B cell (primary cell): ENCODE data around the gene IL20RA. TPM values are rescaled to one million over a fixed set of nuclear protein-coding genes. Genes with fewer than 3 reads are reported as not detected.

ENCODE experiments used
- ATAC-seq: fragments of 200-7000 bp; cut with Tn5 transposase; one replicate; pipeline ENCODE4 v1.10.0; 2021; ENCODE audit warnings: low read depth, mild to moderate bottlenecking, moderate number of reproducible peaks, moderate library complexity
- CTCF ChIA-PET: fragments of 350-600 bp; sonication (Branson Sonifier 250); formaldehyde crosslinking; loops from one replicate; lab custom pipeline; 2021; ENCODE audit warnings: antibody characterized with exemption, inconsistent platforms; lab: Charles Lee
- POLR2A ChIA-PET: fragments of 350-600 bp; sonication (Branson Sonifier 250); formaldehyde crosslinking; loops from one replicate; lab custom pipeline; 2021; ENCODE audit warnings: antibody characterized with exemption; lab: Charles Lee
- DNase-seq: peaks from one replicate; pipeline ENCODE4 v3.0.0; 2013
- H2AFZ ChIP-seq: 2 replicates; pipeline ENCODE4 v1.6.1; 2012; ENCODE audit warnings: mild to moderate bottlenecking, low read depth, low read length; ENCODE audit not compliant: insufficient read depth, poor library complexity, severe bottlenecking
- H3K27ac ChIP-seq, 2 donors: 1 replicate in 1 of 2; 2 replicates in 1 of 2; pipeline ENCODE4 v1.5.1; 2012 to 2013; ENCODE audit warnings: low read length in 2 of 2, mild to moderate bottlenecking in 2 of 2, moderate library complexity in 1 of 2
- H3K27me3 ChIP-seq, 4 experiments: fragments of 200-600 bp in 1 of 4; sonication (generic) in 1 of 4; replicated peaks in 1 of 4; 1 replicate in 2 of 4; 2 replicates in 2 of 4; pipeline versions ENCODE4 v1.6.1 to v1.7.0; 2013 to 2016; ENCODE audit warnings: low read length in 3 of 4, mild to moderate bottlenecking in 2 of 4, mixed read lengths in 1 of 4, moderate library complexity in 1 of 4; ENCODE audit not compliant: insufficient read depth in 4 of 4, control insufficient read depth in 3 of 4; ENCODE audit errors: control extremely low read depth in 1 of 4
- H3K36me3 ChIP-seq, 2 experiments: replicated peaks in 1 of 2; 1 replicate in 1 of 2; 2 replicates in 1 of 2; pipeline versions ENCODE4 v1.6.1 to v1.7.1; 2013; ENCODE audit warnings: low read length in 1 of 2; ENCODE audit not compliant: insufficient read depth in 2 of 2, control insufficient read depth in 1 of 2; ENCODE audit errors: control extremely low read depth in 1 of 2, extremely low read depth in 1 of 2
- H3K4me1 ChIP-seq, 2 donors: fragments of 200-600 bp in 1 of 2; sonication (generic) in 1 of 2; 1 replicate in 1 of 2; 2 replicates in 1 of 2; pipeline versions ENCODE4 v1.5.1 to v1.6.1; 2013 to 2017; ENCODE audit warnings: low read length in 2 of 2; ENCODE audit not compliant: control insufficient read depth in 2 of 2, insufficient read depth in 2 of 2
- H3K4me2 ChIP-seq: replicated peaks from 2 replicates; pipeline ENCODE3; 2012; ENCODE audit warnings: mild to moderate bottlenecking, low read depth, low read length; ENCODE audit not compliant: poor library complexity, severe bottlenecking
- H3K4me3 ChIP-seq, 5 experiments: fragments of 200-600 bp in 1 of 5; sonication (generic) in 1 of 5; 1 replicate in 3 of 5; 2 replicates in 2 of 5; pipeline versions ENCODE4 v1.5.1 to v1.7.0; 2011 to 2016; ENCODE audit warnings: low read length in 4 of 5, mild to moderate bottlenecking in 4 of 5, low read depth in 2 of 5, control low read depth in 1 of 5, moderate library complexity in 1 of 5; ENCODE audit not compliant: insufficient read depth in 1 of 5; ENCODE audit errors: control extremely low read depth in 1 of 5, extremely low read depth in 1 of 5
- H3K79me2 ChIP-seq: fragments of 200-600 bp; sonication (generic); one replicate; pipeline ENCODE4 v1.6.0; 2016; ENCODE audit warnings: low read length; ENCODE audit not compliant: control insufficient read depth, insufficient read depth
- H3K9ac ChIP-seq: fragments of 200-600 bp; sonication (generic); 2 replicates; pipeline ENCODE4 v1.6.1; 2017; ENCODE audit warnings: mild to moderate bottlenecking, low read length, moderate library complexity
- H3K9me3 ChIP-seq, 3 donors: one replicate each; pipeline versions ENCODE4 v1.6.1 to v1.7.1; 2013; ENCODE audit warnings: low read length in 2 of 3; ENCODE audit not compliant: control insufficient read depth in 2 of 3, insufficient read depth in 1 of 3; ENCODE audit errors: control extremely low read depth in 1 of 3
- H4K20me1 ChIP-seq: 2 replicates; pipeline ENCODE4 v1.6.0; 2012; ENCODE audit warnings: mild to moderate bottlenecking, low read length; ENCODE audit not compliant: insufficient read depth, control insufficient read depth, poor library complexity, severe bottlenecking
- H3K27ac Mint-ChIP-seq: one replicate; pipeline ENCODE4 v1.8.0; 2021; ENCODE audit warnings: mixed read lengths
- H3K27me3 Mint-ChIP-seq: one replicate; pipeline ENCODE4 v1.8.0; 2021; ENCODE audit warnings: mixed read lengths
- H3K4me1 Mint-ChIP-seq: one replicate; pipeline ENCODE4 v1.8.0; 2021; ENCODE audit warnings: mixed read lengths
- H3K4me3 Mint-ChIP-seq: one replicate; pipeline ENCODE4 v1.8.0; 2021; ENCODE audit warnings: mixed read lengths
- H3K9me3 Mint-ChIP-seq: one replicate; pipeline ENCODE4 v1.8.0; 2022; ENCODE audit warnings: mixed read lengths; ENCODE audit not compliant: insufficient read depth
- EZH2 ChIP-seq: IDR thresholded peaks from 2 replicates; pipeline ENCODE4 v1.6.1; 2012; ENCODE audit warnings: borderline replicate concordance, low read depth, mild to moderate bottlenecking, moderate library complexity, low read length; ENCODE audit not compliant: insufficient read depth, poor library complexity, severe bottlenecking
- WGBS: methylation state at CpG from one replicate; pipeline ENCODE4 v1.1.5; 2013; ENCODE audit warnings: missing lambda C conversion rate; ENCODE audit not compliant: insufficient coverage; 5-methylcytosine and 5-hydroxymethylcytosine counted together
- intact Hi-C: fragments of 100-400 bp; cut with micrococcal nuclease; formaldehyde crosslinking; loops from one replicate; pipeline ENCODE4 v1.10.0; 2022
- polyA minus RNA-seq: library from RNA; depleted of rRNA, polyadenylated mRNA; stranded (reverse); fragments of >200 nt; gene quantifications from 2 replicates; pipeline ENCODE4 v1.2.3, GENCODE V29; 2012
- polyA plus RNA-seq: library from polyadenylated mRNA; depleted of rRNA; stranded (reverse); fragments of >200 nt; gene quantifications from 2 replicates; pipeline ENCODE4 v1.2.3, GENCODE V29; 2012
- total RNA-seq, 2 donors: library from RNA; stranded (reverse); fragments of 120-200 nt in 1 of 2; gene quantifications; 1 replicate in 1 of 2; 2 replicates in 1 of 2; pipeline versions ENCODE4 v1.2.3 to v1.2.4, GENCODE V29; 2013 to 2022
- TF ChIP-seq, protein P1 (sequence below): fragments of 200-600 bp; IDR thresholded peaks from one replicate; pipeline ENCODE4 v1.8.0; 2022; ENCODE audit warnings: antibody characterized with exemption, mild to moderate bottlenecking

Gene IL20RA, protein sequence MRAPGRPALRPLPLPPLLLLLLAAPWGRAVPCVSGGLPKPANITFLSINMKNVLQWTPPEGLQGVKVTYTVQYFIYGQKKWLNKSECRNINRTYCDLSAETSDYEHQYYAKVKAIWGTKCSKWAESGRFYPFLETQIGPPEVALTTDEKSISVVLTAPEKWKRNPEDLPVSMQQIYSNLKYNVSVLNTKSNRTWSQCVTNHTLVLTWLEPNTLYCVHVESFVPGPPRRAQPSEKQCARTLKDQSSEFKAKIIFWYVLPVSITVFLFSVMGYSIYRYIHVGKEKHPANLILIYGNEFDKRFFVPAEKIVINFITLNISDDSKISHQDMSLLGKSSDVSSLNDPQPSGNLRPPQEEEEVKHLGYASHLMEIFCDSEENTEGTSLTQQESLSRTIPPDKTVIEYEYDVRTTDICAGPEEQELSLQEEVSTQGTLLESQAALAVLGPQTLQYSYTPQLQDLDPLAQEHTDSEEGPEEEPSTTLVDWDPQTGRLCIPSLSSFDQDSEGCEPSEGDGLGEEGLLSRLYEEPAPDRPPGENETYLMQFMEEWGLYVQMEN
- total RNA-seq, result not detected in 2 replicates
- total RNA-seq (2013), result 0.75 TPM
- polyA plus RNA-seq, result not detected in 2 replicates
- polyA minus RNA-seq, result not detected in 2 replicates

DNA sequence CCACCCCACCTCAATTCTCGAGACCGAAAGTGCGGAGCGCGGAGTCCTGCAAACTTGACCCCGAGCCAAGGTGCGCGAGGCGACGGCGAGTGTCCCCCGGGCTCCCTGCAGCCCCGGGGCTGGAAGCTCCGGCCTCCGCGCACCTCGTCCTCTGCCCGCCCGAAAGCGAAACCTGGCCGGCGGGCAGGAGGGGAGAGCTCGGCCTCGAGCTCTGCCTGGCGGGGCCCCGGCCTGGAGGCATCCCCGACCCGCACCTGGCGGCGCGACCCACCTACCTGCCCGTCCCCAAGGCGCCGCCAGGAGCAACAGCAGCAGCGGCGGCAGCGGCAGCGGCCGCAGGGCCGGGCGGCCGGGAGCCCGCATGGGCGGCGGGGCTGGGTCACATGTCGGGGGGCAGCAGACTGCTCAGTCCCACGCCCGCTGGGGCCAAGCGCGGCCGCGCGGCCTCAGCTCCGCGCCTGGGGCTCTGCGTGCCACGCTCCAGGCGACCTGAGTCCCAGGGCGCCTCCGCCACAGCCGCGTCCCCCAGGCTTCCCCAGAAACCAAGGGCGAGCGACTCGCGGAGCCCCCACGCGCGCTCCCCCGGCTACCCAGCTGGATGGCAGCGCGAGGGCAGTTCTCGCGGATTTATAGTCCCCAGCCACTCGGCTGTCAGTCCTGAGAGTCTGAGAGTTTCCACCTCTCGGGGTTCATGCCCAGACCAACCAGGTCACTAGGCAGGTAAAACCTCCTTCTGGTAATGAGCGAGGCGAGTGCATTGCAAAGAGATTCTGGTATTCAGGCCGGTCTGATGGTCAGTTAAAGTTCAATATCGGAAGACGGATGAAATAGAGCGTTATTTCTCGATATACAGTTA, at the start of gene IL20RA:
Gene IL20RA (minus strand): TSS at position 600 of the 856 bp plus-strand sequence. CDS start 237 bp downstream, at position 363.
- H3K27ac ChIP-seq, result no peak within 1 kb of the TSS
- H3K27me3 Mint-ChIP-seq, result peaks cover 69% of the 10 kb centered on the region
- TF ChIP-seq EZH2, result peak; percentile 54
- TF ChIP-seq, protein P1, sequence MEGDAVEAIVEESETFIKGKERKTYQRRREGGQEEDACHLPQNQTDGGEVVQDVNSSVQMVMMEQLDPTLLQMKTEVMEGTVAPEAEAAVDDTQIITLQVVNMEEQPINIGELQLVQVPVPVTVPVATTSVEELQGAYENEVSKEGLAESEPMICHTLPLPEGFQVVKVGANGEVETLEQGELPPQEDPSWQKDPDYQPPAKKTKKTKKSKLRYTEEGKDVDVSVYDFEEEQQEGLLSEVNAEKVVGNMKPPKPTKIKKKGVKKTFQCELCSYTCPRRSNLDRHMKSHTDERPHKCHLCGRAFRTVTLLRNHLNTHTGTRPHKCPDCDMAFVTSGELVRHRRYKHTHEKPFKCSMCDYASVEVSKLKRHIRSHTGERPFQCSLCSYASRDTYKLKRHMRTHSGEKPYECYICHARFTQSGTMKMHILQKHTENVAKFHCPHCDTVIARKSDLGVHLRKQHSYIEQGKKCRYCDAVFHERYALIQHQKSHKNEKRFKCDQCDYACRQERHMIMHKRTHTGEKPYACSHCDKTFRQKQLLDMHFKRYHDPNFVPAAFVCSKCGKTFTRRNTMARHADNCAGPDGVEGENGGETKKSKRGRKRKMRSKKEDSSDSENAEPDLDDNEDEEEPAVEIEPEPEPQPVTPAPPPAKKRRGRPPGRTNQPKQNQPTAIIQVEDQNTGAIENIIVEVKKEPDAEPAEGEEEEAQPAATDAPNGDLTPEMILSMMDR, result no peak
- peak within 1 kb of the TSS; percentile 73 for H2AFZ ChIP-seq
- H3K4me3 Mint-ChIP-seq, result peak within 1 kb of the TSS; percentile 83
- H3K27ac Mint-ChIP-seq, result no peak within 1 kb of the TSS
- no peaks in the 10 kb centered on the region for H3K79me2 ChIP-seq
- no peaks in the 10 kb centered on the region for H3K9me3 Mint-ChIP-seq
- CTCF ChIA-PET, result interaction anchor here (0.5 to 2.3 kb wide), 2 partner anchors 33 to 372 kb away, joined by 3 to 7 read pairs; no protein-coding TSS in a partner anchor
- DNase-seq (peak; percentile 54), ATAC-seq (peak; percentile 64)
- H3K27me3 ChIP-seq, result peaks cover 0 to 52% (median 30%) of the 10 kb centered on the region in 4 experiments
- H3K9ac ChIP-seq, result peak within 1 kb of the TSS; percentile 74
- H3K4me2 ChIP-seq, result peak within 1 kb of the TSS; percentile 91
- 15% methylated on average over 83 of the region's 83 CpGs for WGBS
- no peaks in the 10 kb centered on the region for H4K20me1 ChIP-seq
- H3K9me3 ChIP-seq, result peaks cover 0 to 5% (median 0%) of the 10 kb centered on the region in 3 donors
- peaks cover 8% of the 10 kb centered on the region for H3K4me1 Mint-ChIP-seq
- peak within 1 kb of the TSS; percentile 51 to 75 (median 57) for H3K4me3 ChIP-seq
- POLR2A ChIA-PET, result interaction anchor here (0.6 kb wide), 2 partner anchors 10 to 25 kb away, joined by 4 to 7 read pairs; no protein-coding TSS in a partner anchor
- H3K36me3 ChIP-seq, result no peaks in the 10 kb centered on the region
- intact Hi-C loops, result no loop called here
- H3K4me1 ChIP-seq, result peaks cover 7 to 13% of the 10 kb centered on the region in 2 donors
